IMR-90 (cell line): ENCODE results near the gene HACE1. TPM values are rescaled to one million over a fixed set of nuclear protein-coding genes. Genes with fewer than 3 reads are reported as not detected.

ENCODE experiments used
- ATAC-seq: fragments of 200-7000 bp; cut with Tn5 transposase; 2 replicates; pipeline ENCODE4 v1.9.1; 2020; ENCODE audit warnings: low read depth, mild to moderate bottlenecking, moderate library complexity
- BruUV-seq: library from RNA; stranded (reverse); fragments of 400-500 nt; replicated peaks from 2 replicates; lab custom pipeline; 2021; lab: Mats Ljungman, UMichigan
- CTCF ChIA-PET: fragments of 300-600 bp; formaldehyde crosslinking; extraction: SDS; loops from one replicate; lab custom pipeline; 2021; ENCODE audit warnings: antibody characterized with exemption; lab: Yijun Ruan, JAX
- POLR2A ChIA-PET: fragments of 300-600 bp; sonication (Branson Sonifier 250); formaldehyde crosslinking; loops from one replicate; lab custom pipeline; 2022; ENCODE audit warnings: antibody characterized with exemption; ENCODE audit not compliant: unreplicated experiment; lab: Charles Lee
- DNase-seq: peaks from one replicate; pipeline ENCODE4 v3.0.0; 2013
- H2AFZ ChIP-seq: replicated peaks from 2 replicates; pipeline ENCODE3; 2013; ENCODE audit warnings: low read length, mild to moderate bottlenecking; ENCODE audit not compliant: poor library complexity
- H2AK5ac ChIP-seq: 2 replicates; pipeline ENCODE4 v1.6.1; 2013; ENCODE audit warnings: low read depth, low read length, inconsistent platforms
- H2AK9ac ChIP-seq: replicated peaks from 2 replicates; pipeline ENCODE3; 2013; ENCODE audit warnings: mild to moderate bottlenecking, low read depth, low read length, moderate library complexity; ENCODE audit not compliant: poor library complexity
- H2BK120ac ChIP-seq: 2 replicates; pipeline ENCODE4 v1.6.1; 2013; ENCODE audit warnings: low read depth, low read length, inconsistent platforms
- H2BK15ac ChIP-seq: 3 replicates; pipeline ENCODE4 v1.6.1; 2013; ENCODE audit warnings: low read depth, low read length, inconsistent platforms
- H2BK20ac ChIP-seq: 2 replicates; pipeline ENCODE4 v1.6.1; 2013; ENCODE audit warnings: low read depth, mild to moderate bottlenecking, inconsistent platforms, low read length, moderate library complexity
- H2BK5ac ChIP-seq: 2 replicates; pipeline ENCODE4 v1.6.1; 2013; ENCODE audit warnings: mild to moderate bottlenecking, low read depth, low read length, inconsistent platforms; ENCODE audit not compliant: poor library complexity, severe bottlenecking
- H3K14ac ChIP-seq: replicated peaks from 2 replicates; pipeline ENCODE4 v1.6.1; 2013; ENCODE audit warnings: low read depth, low read length, inconsistent platforms
- H3K18ac ChIP-seq: 2 replicates; pipeline ENCODE4 v1.6.1; 2013; ENCODE audit warnings: low read depth, low read length, control low read depth
- H3K23ac ChIP-seq: 2 replicates; pipeline ENCODE4 v1.6.1; 2013; ENCODE audit warnings: low read depth, low read length, inconsistent platforms
- H3K27ac ChIP-seq: 2 replicates; pipeline ENCODE4 v1.5.1; 2013; ENCODE audit warnings: mild to moderate bottlenecking, control low read depth, low read length; ENCODE audit not compliant: insufficient read depth
- H3K27me3 ChIP-seq: 2 replicates; pipeline ENCODE4 v1.6.1; 2013; ENCODE audit warnings: low read length; ENCODE audit not compliant: control insufficient read depth, insufficient read depth
- H3K36me3 ChIP-seq: 2 replicates; pipeline ENCODE4 v1.6.1; 2013; ENCODE audit warnings: low read length, mixed read lengths; ENCODE audit not compliant: control insufficient read depth, insufficient read depth
- H3K4ac ChIP-seq: 2 replicates; pipeline ENCODE4 v1.6.1; 2013; ENCODE audit warnings: low read depth, low read length, inconsistent platforms
- H3K4me1 ChIP-seq: 2 replicates; pipeline ENCODE4 v1.6.1; 2013; ENCODE audit warnings: low read length, mixed read lengths; ENCODE audit not compliant: control insufficient read depth, insufficient read depth
- H3K4me2 ChIP-seq: 2 replicates; pipeline ENCODE4 v1.6.1; 2013; ENCODE audit warnings: low read depth, mild to moderate bottlenecking, control low read depth, low read length, moderate library complexity
- H3K4me3 ChIP-seq: 2 replicates; pipeline ENCODE4 v1.5.1; 2013; ENCODE audit warnings: low read depth, mild to moderate bottlenecking, control low read depth, low read length, moderate library complexity; ENCODE audit not compliant: insufficient read depth
- H3K56ac ChIP-seq: 2 replicates; pipeline ENCODE4 v1.6.1; 2013; ENCODE audit warnings: low read length, inconsistent platforms; ENCODE audit not compliant: insufficient read depth; ENCODE audit errors: extremely low read depth
- H3K79me1 ChIP-seq, 2 experiments: 2 replicates each; pipeline ENCODE4 v1.6.1; 2013; ENCODE audit warnings: low read length in 2 of 2, inconsistent platforms in 1 of 2, low read depth in 1 of 2
- H3K9ac ChIP-seq: 2 replicates; pipeline ENCODE4 v1.6.1; 2013; ENCODE audit warnings: low read depth, low read length, control low read depth
- H3K9me1 ChIP-seq: 2 replicates; pipeline ENCODE4 v1.6.1; 2013; ENCODE audit warnings: low read length, inconsistent platforms; ENCODE audit not compliant: insufficient read depth
- H3K9me3 ChIP-seq: 2 replicates; pipeline ENCODE4 v1.6.1; 2013; ENCODE audit warnings: low read length; ENCODE audit not compliant: control insufficient read depth, insufficient read depth
- H4K20me1 ChIP-seq: 2 replicates; pipeline ENCODE4 v1.6.1; 2013; ENCODE audit warnings: low read length, inconsistent platforms; ENCODE audit not compliant: insufficient read depth
- H4K5ac ChIP-seq: 2 replicates; pipeline ENCODE4 v1.6.1; 2013; ENCODE audit warnings: mild to moderate bottlenecking, low read depth, low read length, control low read depth
- H4K8ac ChIP-seq, 2 experiments: 2 replicates each; pipeline ENCODE4 v1.6.1; 2013; ENCODE audit warnings: low read depth in 2 of 2, low read length in 2 of 2, control low read depth in 1 of 2, inconsistent platforms in 1 of 2
- H4K91ac ChIP-seq: 2 replicates; pipeline ENCODE4 v1.6.1; 2013; ENCODE audit warnings: low read depth, low read length, inconsistent platforms; ENCODE audit not compliant: insufficient read depth
- BHLHE40 ChIP-seq: fragments of 150-350 bp; IDR thresholded peaks from 2 replicates; pipeline ENCODE4 v1.6.1; 2016; ENCODE audit warnings: mild to moderate bottlenecking, low read depth, low read length
- CEBPB ChIP-seq: IDR thresholded peaks from 2 replicates; pipeline ENCODE4 v1.6.1; 2012; ENCODE audit warnings: low read depth, low read length, improper control_type of control experiment
- CHD1 ChIP-seq: IDR thresholded peaks from 2 replicates; pipeline ENCODE4 v1.6.1; 2012; ENCODE audit warnings: low read depth, low read length, improper control_type of control experiment
- CTCF ChIP-seq: conservative IDR thresholded peaks from 2 replicates; pipeline ENCODE4 v1.5.1; 2012; ENCODE audit warnings: mild to moderate bottlenecking, low read depth, low read length, improper control_type of control experiment
- ELK1 ChIP-seq: fragments of 150-350 bp; IDR thresholded peaks from 2 replicates; pipeline ENCODE4 v1.6.1; 2016; ENCODE audit warnings: low read depth, mild to moderate bottlenecking, low read length, moderate library complexity, borderline replicate concordance
- FOS ChIP-seq: fragments of 150-350 bp; IDR thresholded peaks from 2 replicates; pipeline ENCODE4 v1.6.1; 2016; ENCODE audit warnings: low read depth, low read length
- MAFK ChIP-seq: IDR thresholded peaks from 2 replicates; pipeline ENCODE4 v1.6.1; 2012; ENCODE audit warnings: low read depth, low read length, improper control_type of control experiment
- MAZ ChIP-seq: IDR thresholded peaks from 2 replicates; pipeline ENCODE4 v1.6.1; 2012; ENCODE audit warnings: low read depth, mild to moderate bottlenecking, low read length, improper control_type of control experiment, moderate library complexity, borderline replicate concordance
- MXI1 ChIP-seq: IDR thresholded peaks from 2 replicates; pipeline ENCODE4 v1.6.1; 2012; ENCODE audit warnings: low read depth, mild to moderate bottlenecking, low read length, moderate library complexity, borderline replicate concordance
- NFE2L2 ChIP-seq: fragments of 150-350 bp; IDR thresholded peaks from 2 replicates; pipeline ENCODE4 v1.6.1; 2016; ENCODE audit warnings: low read depth, mild to moderate bottlenecking, low read length
- POLR2A ChIP-seq: IDR thresholded peaks from 2 replicates; pipeline ENCODE4 v1.6.1; 2012; ENCODE audit warnings: mild to moderate bottlenecking, low read depth, low read length
- RAD21 ChIP-seq: IDR thresholded peaks from 2 replicates; pipeline ENCODE4 v1.6.1; 2012; ENCODE audit warnings: low read length, improper control_type of control experiment
- RCOR1 ChIP-seq: IDR thresholded peaks from 2 replicates; pipeline ENCODE4 v1.6.1; 2012; ENCODE audit warnings: mild to moderate bottlenecking, low read length, improper control_type of control experiment; ENCODE audit not compliant: insufficient replicate concordance
- RFX5 ChIP-seq: IDR thresholded peaks from 2 replicates; pipeline ENCODE4 v1.8.0; 2012; ENCODE audit warnings: low read depth, mild to moderate bottlenecking, low read length, moderate library complexity
- SMC3 ChIP-seq: fragments of 150-350 bp; IDR thresholded peaks from 2 replicates; pipeline ENCODE4 v1.6.1; 2016; ENCODE audit warnings: low read depth, mild to moderate bottlenecking, antibody characterized with exemption, low read length, moderate library complexity
- USF2 ChIP-seq: fragments of 150-350 bp; IDR thresholded peaks from 2 replicates; pipeline ENCODE4 v1.6.1; 2017; ENCODE audit warnings: mild to moderate bottlenecking, antibody characterized with exemption, low read length, low read depth
- dilution Hi-C: fragments of 300-500 bp; cut with HindIII; formaldehyde crosslinking; loops from one replicate; pipeline ENCODE4 v1.14.3; 2018; ENCODE audit warnings: low sequenced_read_pairs; ENCODE audit not compliant: unreplicated experiment
- in situ Hi-C: fragments of 300-500 bp; cut with MboI; formaldehyde crosslinking; loops from 3 replicates; pipeline ENCODE4 v1.14.3; 2019; ENCODE audit warnings: low sequenced_read_pairs, inconsistent platforms, mixed read lengths
- intact Hi-C: fragments of 100-400 bp; cut with micrococcal nuclease; formaldehyde crosslinking; loops from 2 replicates; pipeline ENCODE4 v1.10.0; 2022
- polyA plus RNA-seq, 3 experiments: library from polyadenylated mRNA; depleted of rRNA; stranded (reverse); fragments of >200 nt; gene quantifications; 2 replicates each; pipeline ENCODE4 v1.2.3, GENCODE V29; 2012; ENCODE audit warnings: low replicate concordance in 1 of 3
- total RNA-seq: library from RNA; depleted of rRNA; stranded (reverse); fragments of >200 nt; gene quantifications from 2 replicates; pipeline ENCODE4 v1.2.3, GENCODE V29; 2012

The HACE1 gene
- total and polyA plus RNA-seq, 2 of the 4 experiments (the other 2 are of a cell fraction) = 5.4 to 10.8 TPM

DNA sequence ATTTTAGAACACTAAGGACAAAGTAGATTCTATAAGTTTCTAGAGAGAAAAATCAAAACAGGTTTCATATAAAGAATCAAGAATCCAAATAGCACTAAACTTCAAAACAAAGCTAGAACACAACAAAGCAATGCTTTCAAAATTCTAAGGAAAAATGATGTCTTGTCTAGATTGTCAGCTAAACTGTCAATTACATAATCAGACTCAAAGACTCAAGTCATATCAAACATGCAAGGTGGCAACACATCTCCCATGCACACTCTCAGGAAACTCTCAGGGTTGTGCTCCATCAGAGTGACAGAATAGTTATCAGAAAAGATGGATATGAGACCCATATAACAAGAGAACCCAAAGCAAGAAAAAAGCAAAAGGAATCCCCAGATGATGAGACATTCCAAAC lies 23.9 kb downstream of the HACE1 start:
- Histone ChIP-seq H2BK20ac (no peak overlapping the region), H3K9ac (no peak overlapping the region), H3K9me1 (peaks cover 3% of the 10 kb centered on the region; the same call in 1 of the 2 replicates), H3K18ac (no peak overlapping the region), H2BK5ac (no peak overlapping the region), H4K5ac (no peak overlapping the region), H3K79me1 (no peaks in the 10 kb centered on the region; a peak in 1 of 4 replicates), H2BK15ac (no peak overlapping the region), H3K27ac (no peak overlapping the region), H4K8ac (no peak overlapping the region), H3K4me3 (no peak overlapping the region), H3K4me2 (no peak overlapping the region), H4K91ac (no peak overlapping the region), H3K14ac (no peak overlapping the region), H2AK9ac (no peak overlapping the region), H4K20me1 (no peaks in the 10 kb centered on the region), H3K36me3 (peaks cover 8% of the 10 kb centered on the region), H2AK5ac (no peak overlapping the region), H3K27me3 (no peaks in the 10 kb centered on the region), H2AFZ (no peak overlapping the region), H3K23ac (no peak overlapping the region), H3K9me3 (no peaks in the 10 kb centered on the region), H2BK120ac (no peak overlapping the region), H3K4ac (no peak overlapping the region), H3K4me1 (no peaks in the 10 kb centered on the region), H3K56ac (no peak overlapping the region)
- POLR2A ChIA-PET = no interaction called here
- in situ Hi-C loops (no loop called here), dilution Hi-C loops (no loop called here), intact Hi-C loops (no loop called here)
- CTCF ChIA-PET = no interaction called here
- TF ChIP-seq SMC3 (no peak), MAZ (no peak), USF2 (no peak), RCOR1 (no peak), POLR2A (no peak), CEBPB (no peak), BHLHE40 (no peak), RFX5 (no peak), CTCF (no peak), CHD1 (no peak), NFE2L2 (no peak), RAD21 (no peak), MAFK (no peak), MXI1 (no peak), ELK1 (no peak), FOS (no peak)
- ATAC-seq = no peak
- DNase-seq = no peak
- no TSS peak for BruUV-seq
